GM21576 (cell line): ENCODE measurements around the gene RGS13.
A peak's percentile ranks its signal among the peaks of the same experiment; 100 is the strongest.
"Not testable (repeated sequence)": the region's sequence is repeated elsewhere in the genome, so short reads cannot be mapped to it uniquely, and the experiment has no call there.

Experiments used
- ATAC-seq: cut with Tn5 transposase; IDR thresholded peaks from one replicate; pipeline ENCODE4 v1.9.1; 2021; ENCODE audit warnings: mild to moderate bottlenecking, moderate library complexity; ENCODE audit not compliant: unreplicated experiment

RGS13 gene

DNA sequence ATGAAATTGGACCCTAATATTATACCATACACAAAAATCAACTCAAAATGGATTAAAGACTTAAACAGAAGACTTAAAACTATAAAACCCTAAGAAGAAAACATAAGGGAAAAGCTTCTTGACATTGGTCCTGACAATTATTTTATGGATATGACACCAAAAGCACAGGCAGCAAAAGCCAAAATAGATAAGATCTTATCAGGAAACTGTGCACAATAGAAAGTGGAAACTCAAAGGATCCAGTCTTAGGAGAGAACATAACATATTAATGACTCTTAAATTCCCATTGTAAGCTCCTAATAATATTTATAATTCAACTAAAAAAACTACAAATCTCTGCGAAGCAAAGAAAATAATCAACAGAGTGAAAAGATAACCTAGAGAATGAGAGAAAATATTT is 39.8 kb downstream of the RGS13 start:
- no peak for ATAC-seq

GRCh38 chr1:192678099-192678498 is 42.2 kb downstream of the RGS13 start:
- ATAC-seq: no peak

- ATAC-seq: no peak
Measured at GRCh38 chr1:192682335-192682734, 46.4 kb downstream of the RGS13 start.

DNA sequence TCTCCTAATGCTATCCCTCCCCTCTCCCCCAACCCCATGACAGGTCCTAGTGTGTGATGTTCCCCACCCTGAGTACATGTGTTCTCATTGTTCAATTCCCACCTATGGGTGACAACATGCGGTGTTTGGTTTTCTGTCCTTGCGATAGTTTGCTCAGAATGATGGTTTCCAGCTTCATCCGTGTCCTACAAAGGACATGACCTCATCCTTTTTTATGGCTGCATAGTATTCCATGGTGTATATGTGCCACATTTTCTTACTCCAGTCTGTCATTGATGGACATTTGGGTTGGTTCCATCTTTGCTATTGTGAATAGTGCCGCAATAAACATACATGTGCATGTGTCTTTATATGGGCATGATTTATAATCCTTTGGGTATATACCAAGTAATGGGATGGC is 47.1 kb downstream of the RGS13 start:
- not testable (repeated sequence) for ATAC-seq

GRCh38 chr1:192689459-192689858 is 53.5 kb downstream of the RGS13 start:
- no peak for ATAC-seq

- ATAC-seq: no peak
Measured at GRCh38 chr1:192691041-192691440, 55.1 kb downstream of the RGS13 start.

GRCh38 chr1:192696082-192696481 is 60.1 kb downstream of the RGS13 start:
- ATAC-seq: no peak

DNA sequence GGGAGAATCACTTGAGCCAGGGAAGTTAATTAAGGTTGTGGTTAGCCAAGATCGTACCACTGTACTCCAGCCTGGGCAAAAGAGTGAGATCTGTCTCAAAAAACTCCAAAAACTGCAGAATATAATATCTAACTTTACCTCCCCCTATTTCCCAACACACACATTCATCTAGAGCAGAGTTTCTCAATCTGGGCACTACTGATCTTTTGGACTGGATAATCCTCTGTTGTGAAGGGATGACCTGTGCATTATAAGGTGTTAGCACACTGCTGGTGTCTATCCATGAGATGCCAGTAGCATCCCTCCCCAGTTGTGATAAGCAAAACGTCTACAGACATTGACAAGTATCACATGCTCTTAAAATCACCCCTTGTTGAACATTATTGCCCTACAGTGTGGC is 61.8 kb downstream of the RGS13 start:
- ATAC-seq: no peak

GRCh38 chr1:192698731-192699130 is 62.8 kb downstream of the RGS13 start:
- no peak for ATAC-seq

GRCh38 chr1:192700834-192701271 is 64.9 kb downstream of the RGS13 start:
- no peak for ATAC-seq

DNA sequence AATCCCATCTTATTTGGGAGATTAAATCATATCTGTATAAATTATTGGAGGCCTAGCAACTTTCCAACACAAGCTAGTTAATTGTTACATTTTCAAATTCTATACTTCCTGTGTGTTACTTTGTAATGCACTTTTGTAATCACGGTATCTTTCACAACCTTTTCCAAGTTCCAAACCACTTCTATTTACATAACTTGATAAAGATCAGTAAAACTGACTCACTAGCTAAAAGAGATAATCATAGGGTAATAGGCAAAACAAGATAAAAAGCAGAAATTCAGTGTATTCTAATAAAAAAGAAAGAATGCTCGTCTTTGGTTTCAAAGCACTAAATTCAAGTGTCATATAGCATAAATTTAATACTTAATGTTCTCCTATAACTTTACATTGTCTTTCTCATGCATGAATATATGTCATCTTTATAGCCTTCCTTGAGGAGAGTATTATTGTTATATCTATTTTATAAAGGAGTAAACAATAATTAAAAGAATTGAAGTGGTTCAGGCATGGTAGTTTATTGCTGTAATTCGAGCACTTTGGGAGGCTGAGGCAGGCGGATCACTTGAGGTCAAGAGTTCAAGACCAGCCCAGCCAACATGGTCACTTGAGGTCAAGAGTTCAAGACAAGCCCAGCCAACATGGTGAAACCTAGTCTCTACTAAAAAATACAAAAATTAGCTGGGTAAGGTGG is 66.4 kb downstream of the RGS13 start:
- no peak for ATAC-seq

- ATAC-seq: peak; percentile 72
Measured at GRCh38 chr1:192703283-192704206, 67.6 kb downstream of the RGS13 start.

DNA sequence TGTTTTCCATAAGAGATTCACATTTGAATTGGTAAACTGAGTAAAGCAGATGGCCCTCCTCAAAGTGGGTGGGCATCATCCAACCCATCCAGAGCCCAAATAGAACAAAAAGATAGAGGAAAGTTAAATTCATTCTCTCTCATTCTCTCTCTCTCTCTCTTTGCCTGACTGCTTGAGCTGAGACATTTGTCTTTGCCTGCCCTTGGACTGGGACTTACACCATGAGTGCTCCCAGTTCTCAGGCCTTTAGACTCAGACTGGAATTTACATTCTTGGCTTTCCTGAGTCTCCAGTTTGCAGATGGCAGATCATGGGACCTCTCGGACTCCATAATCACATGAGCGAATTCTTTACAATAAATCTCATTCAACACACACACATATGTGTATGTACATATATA is 69.6 kb downstream of the RGS13 start:
- no peak for ATAC-seq

DNA sequence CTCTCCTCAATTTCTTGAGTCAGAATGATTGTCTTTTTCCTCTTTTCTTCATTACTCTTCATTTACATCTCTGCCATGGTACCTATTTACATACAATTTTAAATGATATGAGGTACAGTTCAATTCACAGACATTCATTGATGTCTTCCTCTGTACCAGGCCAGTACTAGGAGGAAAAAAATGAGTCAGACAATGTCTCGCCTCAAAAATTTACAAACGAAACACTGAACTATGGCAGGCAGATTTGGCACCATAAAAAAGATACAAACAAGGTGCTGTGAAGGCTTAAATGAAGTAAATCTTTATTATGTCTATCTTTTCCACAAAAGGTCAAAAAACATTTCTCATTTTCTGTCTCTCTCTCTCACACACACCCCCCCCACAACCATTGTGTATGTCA is 71.0 kb downstream of the RGS13 start:
- no peak for ATAC-seq

- no peak for ATAC-seq
Measured at GRCh38 chr1:192707978-192708547, 72.1 kb downstream of the RGS13 start.

DNA sequence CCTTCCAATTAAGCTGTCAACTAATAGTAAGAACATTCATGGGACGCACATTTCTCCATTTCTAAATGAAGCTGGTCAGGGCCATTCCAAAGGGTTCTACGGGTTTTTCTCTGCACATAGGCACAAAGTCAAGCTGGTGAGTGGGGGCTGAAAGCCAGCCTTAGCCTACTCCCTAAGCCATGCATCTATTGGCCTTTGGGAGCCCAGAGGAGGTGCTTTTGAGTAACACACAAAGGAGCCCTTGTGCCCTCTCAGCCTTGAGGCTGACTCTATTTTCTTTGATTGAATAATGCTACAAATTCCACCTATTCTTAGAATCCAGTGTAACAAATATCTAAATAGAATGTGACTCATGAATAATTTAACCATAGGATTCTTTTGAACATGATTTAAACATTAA is 73.6 kb downstream of the RGS13 start:
- no peak for ATAC-seq
